Measurements from ENCODE around the gene WFDC11. TPM values are rescaled to one million over a fixed set of nuclear protein-coding genes. Genes with fewer than 3 reads are reported as not detected.

Gene WFDC11
- total RNA-seq, 4 donors from 2014 or later, result not detected

- TF ChIP-seq CTCF (IDR thresholded peaks at IDR 0.05; ENCODE audit: low read depth), result no peak
Observed at GRCh38 chr20:45607810-45608209, 62.2 kb downstream of the WFDC11 start.

Small RNA genes within 50 kb of the gene (small RNA-seq; reads per million reads assigned to genes)
- not detected for gene MIR3617

Other genes with a start within 250 kb of the WFDC11 start
- gene WFDC2, start 200.5 kb downstream of the WFDC11 start, total RNA-seq, result 1 to 10 TPM in 1 of 4 donors, not detected in 3; 2.6 TPM
- gene SPINT3, start 154.6 kb downstream of the WFDC11 start, total RNA-seq, result not detected
- not detected for gene WFDC6, start 130.8 kb downstream of the WFDC11 start, total RNA-seq
- gene EPPIN, start 122.8 kb downstream of the WFDC11 start, total RNA-seq, result not detected
- not detected for gene WFDC8, start 91.0 kb downstream of the WFDC11 start, total RNA-seq
- gene WFDC10A, start 40.5 kb downstream of the WFDC11 start, total RNA-seq, result not detected
- gene WFDC9, start 39.0 kb downstream of the WFDC11 start, total RNA-seq, result not detected
- not detected for gene WFDC13, start 31.8 kb upstream of the WFDC11 start, total RNA-seq
- gene WFDC10B, start 34.8 kb upstream of the WFDC11 start, total RNA-seq, result not detected
- gene SPINT4, start 52.1 kb upstream of the WFDC11 start, total RNA-seq, result not detected
- not detected for gene WFDC3, start 121.6 kb upstream of the WFDC11 start, total RNA-seq
- gene DNTTIP1, start 121.7 kb upstream of the WFDC11 start, total RNA-seq, result 10 to 100 TPM; 17.0 to 28.1 (median 23.3) TPM
- gene UBE2C, start 142.4 kb upstream of the WFDC11 start, total RNA-seq, result 1 to 10 TPM in 3 of 4 donors, not detected in 1; 1.3 to 3.1 (median 1.8) TPM
- 1 to 10 TPM in 3 of 4 donors, not detected in 1; 2.3 to 3.1 (median 2.4) TPM for gene TNNC2, start 157.1 kb upstream of the WFDC11 start, total RNA-seq
- 100 to 1,000 TPM in 2 of 4 donors, 10 to 100 TPM in 2; 31.6 to 153 (median 90.8) TPM for gene SNX21, start 163.6 kb upstream of the WFDC11 start, total RNA-seq
- gene ACOT8, start 187.2 kb upstream of the WFDC11 start, total RNA-seq, result 10 to 100 TPM; 21.9 to 32.6 (median 27.1) TPM
- 1 to 10 TPM; 2.1 to 4.4 (median 2.7) TPM for gene ZSWIM3, start 187.4 kb upstream of the WFDC11 start, total RNA-seq
- 1 to 10 TPM; 5.9 to 7.0 (median 6.7) TPM for gene ZSWIM1, start 211.0 kb upstream of the WFDC11 start, total RNA-seq
- gene SPATA25, start 217.4 kb upstream of the WFDC11 start, total RNA-seq, result 10 to 100 TPM in 1 of 4 donors, 1 to 10 TPM in 3; 2.2 to 13.4 (median 2.9) TPM
- gene NEURL2, start 221.0 kb upstream of the WFDC11 start, total RNA-seq, result 10 to 100 TPM in 2 of 4 donors, 1 to 10 TPM in 2; 2.3 to 15.1 (median 10.0) TPM
- 100 to 1,000 TPM in 2 of 4 donors, 10 to 100 TPM in 2; 79.1 to 164 (median 109) TPM for gene CTSA, start 221.1 kb upstream of the WFDC11 start, total RNA-seq
- gene PLTP, start 241.9 kb upstream of the WFDC11 start, total RNA-seq, result 100 to 1,000 TPM; 135 to 475 (median 261) TPM

All from subcutaneous adipose tissue (tissue), 4 donors.